DOHH2 (cell line): Measurements from ENCODE around the gene NMNAT2.

Experiments
- H3F3A ChIP-seq: fragments of 200-600 bp; sonication (generic), shearing (Covaris generic); 2 replicates; pipeline ENCODE4 v1.6.0; 2016; ENCODE audit warnings: antibody characterized with exemption, mild to moderate bottlenecking; ENCODE audit not compliant: control insufficient read depth, insufficient read depth
- H3K27ac ChIP-seq: fragments of 200-600 bp; sonication (generic); 2 replicates; pipeline ENCODE4 v1.5.1; 2014; ENCODE audit warnings: low read depth, mild to moderate bottlenecking, low read length, moderate library complexity
- H3K27me3 ChIP-seq: fragments of 200-600 bp; sonication (generic); 2 replicates; pipeline ENCODE4 v1.6.1; 2014; ENCODE audit warnings: mild to moderate bottlenecking, low read length, mixed read lengths; ENCODE audit not compliant: control insufficient read depth
- H3K36me3 ChIP-seq: fragments of 200-600 bp; sonication (generic); 2 replicates; pipeline ENCODE4 v1.6.1; 2014; ENCODE audit warnings: mild to moderate bottlenecking, low read length, moderate library complexity, mixed read lengths; ENCODE audit not compliant: control insufficient read depth
- H3K4me1 ChIP-seq: fragments of 200-600 bp; sonication (generic); 2 replicates; pipeline ENCODE4 v1.6.1; 2014; ENCODE audit warnings: mild to moderate bottlenecking, low read length, mixed read lengths; ENCODE audit not compliant: control insufficient read depth
- H3K4me2 ChIP-seq: fragments of 200-600 bp; sonication (generic); 2 replicates; pipeline ENCODE4 v1.6.0; 2014; ENCODE audit warnings: mild to moderate bottlenecking, low read length, moderate library complexity
- H3K4me3 ChIP-seq: fragments of 200-600 bp; sonication (generic); 2 replicates; pipeline ENCODE4 v1.5.1; 2014; ENCODE audit warnings: mild to moderate bottlenecking, low read length, mixed read lengths
- H3K79me2 ChIP-seq: fragments of 200-600 bp; sonication (generic); 2 replicates; pipeline ENCODE4 v1.6.1; 2014; ENCODE audit warnings: mild to moderate bottlenecking, low read length, mixed read lengths; ENCODE audit not compliant: control insufficient read depth
- H3K9me2 ChIP-seq: fragments of 200-600 bp; sonication (generic); replicated peaks from 2 replicates; pipeline ENCODE4 v1.6.1; 2014; ENCODE audit warnings: mild to moderate bottlenecking, low read length, mixed read lengths; ENCODE audit not compliant: control insufficient read depth
- H3K9me3 ChIP-seq: fragments of 200-600 bp; sonication (generic); 2 replicates; pipeline ENCODE4 v1.6.1; 2014; ENCODE audit warnings: antibody characterized with exemption, low read length, mixed read lengths; ENCODE audit not compliant: control insufficient read depth, insufficient read depth
- H4K20me1 ChIP-seq: fragments of 200-600 bp; sonication (generic); 2 replicates; pipeline ENCODE4 v1.6.0; 2014; ENCODE audit warnings: low read depth, mild to moderate bottlenecking, antibody characterized with exemption, low read length, moderate library complexity; ENCODE audit not compliant: control insufficient read depth, insufficient read depth
- EZH2phosphoT487 ChIP-seq: fragments of 200-600 bp; sonication (generic); IDR thresholded peaks from 2 replicates; pipeline ENCODE4 v1.6.1; 2017; ENCODE audit warnings: borderline replicate concordance, mild to moderate bottlenecking, antibody characterized with exemption, low read length, moderate library complexity, mixed read lengths
- TF ChIP-seq, protein P1 (sequence below): fragments of 200-600 bp; sonication (generic); IDR thresholded peaks from one replicate; pipeline ENCODE4 v1.5.1; 2014; ENCODE audit warnings: antibody characterized with exemption, mild to moderate bottlenecking, low read depth, low read length; ENCODE audit not compliant: poor library complexity, severe bottlenecking

Gene NMNAT2

DNA sequence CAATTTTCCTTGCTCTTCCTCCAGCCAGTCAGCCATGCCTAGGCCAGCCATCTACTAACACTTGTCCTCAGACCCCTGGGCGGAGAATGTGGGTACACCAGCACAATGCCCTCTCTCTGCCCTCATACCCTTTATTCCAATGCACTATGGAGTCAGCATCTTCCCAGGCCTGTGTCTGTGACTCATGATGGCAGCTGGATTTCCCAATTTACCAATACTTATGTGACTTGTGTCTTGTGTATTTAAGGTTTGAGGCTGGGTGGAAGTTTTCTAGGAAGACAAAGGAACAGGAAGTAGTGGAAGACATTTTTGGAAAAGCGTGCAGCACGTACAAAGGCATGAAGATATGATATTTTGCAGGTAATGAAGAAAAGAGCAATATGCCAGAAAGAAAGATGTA is 114.3 kb downstream of the NMNAT2 start:
- no peaks in the 10 kb centered on the region for H3K79me2 ChIP-seq
- H3K9me3 ChIP-seq = no peaks in the 10 kb centered on the region
- no peaks in the 10 kb centered on the region for H3F3A ChIP-seq
- no peak overlapping the region for H3K4me3 ChIP-seq
- H3K4me2 ChIP-seq = no peak overlapping the region
- H4K20me1 ChIP-seq = no peaks in the 10 kb centered on the region
- no peak for TF ChIP-seq EZH2phosphoT487
- TF ChIP-seq, protein P1, sequence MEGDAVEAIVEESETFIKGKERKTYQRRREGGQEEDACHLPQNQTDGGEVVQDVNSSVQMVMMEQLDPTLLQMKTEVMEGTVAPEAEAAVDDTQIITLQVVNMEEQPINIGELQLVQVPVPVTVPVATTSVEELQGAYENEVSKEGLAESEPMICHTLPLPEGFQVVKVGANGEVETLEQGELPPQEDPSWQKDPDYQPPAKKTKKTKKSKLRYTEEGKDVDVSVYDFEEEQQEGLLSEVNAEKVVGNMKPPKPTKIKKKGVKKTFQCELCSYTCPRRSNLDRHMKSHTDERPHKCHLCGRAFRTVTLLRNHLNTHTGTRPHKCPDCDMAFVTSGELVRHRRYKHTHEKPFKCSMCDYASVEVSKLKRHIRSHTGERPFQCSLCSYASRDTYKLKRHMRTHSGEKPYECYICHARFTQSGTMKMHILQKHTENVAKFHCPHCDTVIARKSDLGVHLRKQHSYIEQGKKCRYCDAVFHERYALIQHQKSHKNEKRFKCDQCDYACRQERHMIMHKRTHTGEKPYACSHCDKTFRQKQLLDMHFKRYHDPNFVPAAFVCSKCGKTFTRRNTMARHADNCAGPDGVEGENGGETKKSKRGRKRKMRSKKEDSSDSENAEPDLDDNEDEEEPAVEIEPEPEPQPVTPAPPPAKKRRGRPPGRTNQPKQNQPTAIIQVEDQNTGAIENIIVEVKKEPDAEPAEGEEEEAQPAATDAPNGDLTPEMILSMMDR = no peak
- no peak overlapping the region for H3K27ac ChIP-seq
- peaks cover 3% of the 10 kb centered on the region; the same call in 1 of the 2 replicates for H3K27me3 ChIP-seq
- no peaks in the 10 kb centered on the region for H3K4me1 ChIP-seq
- no peaks in the 10 kb centered on the region for H3K36me3 ChIP-seq
- H3K9me2 ChIP-seq = no peaks in the 10 kb centered on the region

DNA sequence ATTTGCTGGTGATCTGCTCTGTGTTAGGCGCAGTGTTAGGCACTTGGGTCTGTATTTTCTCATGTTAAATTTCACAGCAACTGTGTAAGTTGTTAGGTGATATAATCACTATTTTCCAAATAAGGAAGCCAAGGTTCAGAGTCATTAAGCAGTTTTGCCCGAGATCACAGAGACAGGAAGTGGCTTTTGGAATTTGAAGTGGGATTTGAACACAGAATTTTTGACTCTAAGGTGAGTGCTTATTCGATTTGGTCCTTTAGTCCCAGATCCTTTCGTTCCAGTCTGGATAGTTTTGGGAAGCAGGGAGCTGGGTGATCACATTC is 114.9 kb downstream of the NMNAT2 start:
- Histone ChIP-seq H3K9me2 (no peaks in the 10 kb centered on the region), H3K4me2 (no peak overlapping the region), H3K27ac (no peak overlapping the region), H4K20me1 (no peaks in the 10 kb centered on the region), H3K4me3 (no peak overlapping the region), H3K36me3 (no peaks in the 10 kb centered on the region), H3K4me1 (no peaks in the 10 kb centered on the region), H3K79me2 (no peaks in the 10 kb centered on the region), H3K27me3 (peaks cover 5% of the 10 kb centered on the region; the same call in 1 of the 2 replicates), H3K9me3 (no peaks in the 10 kb centered on the region), H3F3A (no peaks in the 10 kb centered on the region)
- TF ChIP-seq, protein P1 = no peak
- TF ChIP-seq EZH2phosphoT487 = no peak

DNA sequence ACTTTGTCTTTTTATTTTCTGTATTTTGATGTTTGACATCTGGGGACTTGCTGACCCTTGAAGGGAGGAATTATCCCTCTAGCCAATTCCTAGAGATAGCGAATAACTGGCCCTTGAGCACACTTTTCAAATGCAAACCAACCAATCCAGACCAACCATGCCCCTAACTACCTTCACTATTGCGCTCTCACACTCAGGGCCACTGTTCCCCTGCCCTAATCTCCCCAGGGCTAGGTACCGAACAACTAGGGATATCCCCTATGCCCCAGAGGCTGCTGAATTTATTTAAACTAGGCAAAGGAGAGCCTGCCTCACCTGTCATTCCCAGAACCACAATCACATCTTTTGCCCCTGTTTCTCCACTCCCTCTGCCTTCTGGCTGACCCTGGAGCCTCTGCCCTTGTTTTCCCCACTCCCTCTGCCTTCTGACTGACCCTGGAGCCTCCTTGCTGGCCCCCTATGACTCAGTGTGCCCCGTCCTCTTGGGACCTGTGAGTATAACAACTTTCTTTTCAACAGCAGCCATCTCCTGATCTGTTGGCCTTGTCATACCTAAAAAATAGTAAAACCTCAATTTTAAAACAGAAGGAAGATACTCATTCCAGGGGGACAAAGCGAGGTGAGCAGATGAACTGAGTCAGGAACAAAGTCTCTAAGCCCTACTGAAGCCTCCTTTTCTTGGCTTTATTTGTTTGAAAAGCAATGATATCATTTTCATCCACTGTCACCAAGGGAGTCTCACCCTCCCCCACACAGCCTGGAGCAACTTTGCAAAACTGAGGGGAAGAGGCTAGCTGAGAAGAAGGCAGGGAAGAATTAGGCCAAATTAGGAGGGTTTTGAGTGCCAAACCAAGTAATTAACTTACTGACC is 115.5 kb downstream of the NMNAT2 start:
- Histone ChIP-seq H3K9me3 (no peaks in the 10 kb centered on the region), H3F3A (no peaks in the 10 kb centered on the region), H3K9me2 (no peaks in the 10 kb centered on the region), H3K79me2 (no peaks in the 10 kb centered on the region), H3K4me3 (no peak overlapping the region), H3K36me3 (no peaks in the 10 kb centered on the region), H3K4me1 (no peaks in the 10 kb centered on the region), H4K20me1 (no peaks in the 10 kb centered on the region), H3K27me3 (peaks cover 8% of the 10 kb centered on the region; the same call in 1 of the 2 replicates), H3K4me2 (no peak overlapping the region), H3K27ac (no peak overlapping the region)
- TF ChIP-seq, protein P1 = no peak
- no peak for TF ChIP-seq EZH2phosphoT487
